Suprapubic skin (tissue), 4 donors: Measurements from ENCODE around the gene ANTXR1. TPM values are rescaled to one million over a fixed set of nuclear protein-coding genes. Genes with fewer than 3 reads are reported as not detected.
"Not testable (repeated sequence)": the region's sequence is repeated elsewhere in the genome, so short reads cannot be mapped to it uniquely, and the experiment has no call there.

Experiments used
- DNase-seq, 2 donors: peaks; one replicate each; pipeline ENCODE4 v3.0.0-alpha.2; 2019; ENCODE audit warnings: low spot score in 2 of 2
- H3K27ac ChIP-seq: fragments of 200-600 bp; sonication (generic); one replicate; pipeline ENCODE4 v1.5.1; 2019
- H3K27me3 ChIP-seq: fragments of 200-600 bp; sonication (generic); one replicate; pipeline ENCODE4 v1.5.1; 2019
- H3K36me3 ChIP-seq: fragments of 200-600 bp; sonication (generic); one replicate; pipeline ENCODE4 v1.5.1; 2019
- H3K4me1 ChIP-seq: fragments of 200-600 bp; sonication (generic); one replicate; pipeline ENCODE4 v1.5.1; 2019
- H3K4me3 ChIP-seq: fragments of 200-600 bp; sonication (generic); one replicate; pipeline ENCODE4 v1.5.1; 2019; ENCODE audit warnings: mild to moderate bottlenecking
- H3K9me3 ChIP-seq: fragments of 200-600 bp; sonication (generic); one replicate; pipeline ENCODE4 v1.5.1; 2019
- EP300 ChIP-seq: sonication (generic); formaldehyde crosslinking; IDR thresholded peaks from one replicate; pipeline ENCODE4 v1.6.1; 2017; ENCODE audit warnings: antibody characterized with exemption
- POLR2A ChIP-seq, 2 donors: fragments of 450-650 bp; IDR thresholded peaks; one replicate each; pipeline ENCODE4 v1.6.1; 2017; ENCODE audit warnings: antibody characterized with exemption in 2 of 2, mild to moderate bottlenecking in 2 of 2, moderate library complexity in 2 of 2
- POLR2AphosphoS5 ChIP-seq, 3 donors: sonication (generic); formaldehyde crosslinking; IDR thresholded peaks; one replicate each; pipeline ENCODE4 v1.6.1; 2017; ENCODE audit warnings: antibody characterized with exemption in 3 of 3
- WGBS: methylation state at CpG from one replicate; pipeline ENCODE4 v1.1.5; 2018; 5-methylcytosine and 5-hydroxymethylcytosine counted together
- total RNA-seq, 4 donors: library from RNA; depleted of rRNA; stranded (reverse); fragments of >200 nt; gene quantifications; one replicate each; pipeline ENCODE4 v1.1.0, GENCODE V29; 2016
- TF ChIP-seq, protein P1 (sequence below), 2 donors: fragments of 200-600 bp in 1 of 2; fragments of 450-650 bp in 1 of 2; sonication (generic) in 1 of 2; IDR thresholded peaks; one replicate each; pipeline ENCODE4 v1.5.1; 2016 to 2019; ENCODE audit warnings: antibody characterized with exemption in 2 of 2, mild to moderate bottlenecking in 1 of 2, moderate library complexity in 1 of 2

Gene ANTXR1
- total RNA-seq, 4 donors from 2014 or later, result 35.5 to 111 (median 66.6) TPM

DNA sequence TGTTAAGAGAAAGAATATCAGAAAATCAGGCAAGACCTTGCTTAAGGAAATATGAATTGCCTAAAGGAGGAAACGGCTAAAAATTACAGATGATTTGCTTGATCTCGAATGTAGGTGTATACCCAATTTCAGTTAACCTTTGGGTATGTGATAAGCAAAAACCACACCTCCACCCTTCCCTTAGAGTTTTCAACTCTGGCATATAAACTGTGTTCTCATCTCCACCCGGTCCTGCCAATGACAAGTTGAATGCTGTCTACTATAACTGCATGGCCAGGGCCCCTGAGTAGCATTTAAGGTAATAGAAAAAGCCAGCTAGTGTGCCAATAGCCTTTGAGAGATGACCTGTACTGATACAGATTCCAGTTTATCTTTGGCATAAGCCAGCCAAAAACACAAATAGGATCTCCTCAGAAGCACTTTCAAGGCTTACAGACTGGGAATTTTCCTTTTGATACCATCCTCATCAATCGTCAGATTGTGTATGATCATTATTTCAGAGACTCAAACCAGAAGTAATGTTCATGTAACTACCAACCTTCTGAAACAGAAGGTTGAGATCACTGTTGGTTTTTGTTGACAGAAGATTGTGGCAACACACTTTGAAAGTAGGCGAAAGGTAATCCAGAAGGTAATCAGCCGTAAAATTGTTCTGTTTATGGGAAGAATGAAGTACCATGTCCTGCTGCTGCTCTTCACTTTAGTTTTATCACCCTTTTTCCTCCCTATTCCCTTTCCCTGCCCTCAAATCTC is 211.0 kb downstream of the ANTXR1 start:
- DNase-seq, result no peak
- Histone ChIP-seq H3K27me3 (no peaks in the 10 kb centered on the region), H3K36me3 (no peaks in the 10 kb centered on the region), H3K9me3 (no peaks in the 10 kb centered on the region), H3K27ac (no peak overlapping the region), H3K4me1 (no peaks in the 10 kb centered on the region), H3K4me3 (no peak overlapping the region)
- 85% methylated on average over 6 of the region's 6 CpGs for WGBS
- TF ChIP-seq POLR2A (IDR thresholded peaks at IDR 0.05), result no peak
- TF ChIP-seq EP300, result no peak
- TF ChIP-seq, protein P1, sequence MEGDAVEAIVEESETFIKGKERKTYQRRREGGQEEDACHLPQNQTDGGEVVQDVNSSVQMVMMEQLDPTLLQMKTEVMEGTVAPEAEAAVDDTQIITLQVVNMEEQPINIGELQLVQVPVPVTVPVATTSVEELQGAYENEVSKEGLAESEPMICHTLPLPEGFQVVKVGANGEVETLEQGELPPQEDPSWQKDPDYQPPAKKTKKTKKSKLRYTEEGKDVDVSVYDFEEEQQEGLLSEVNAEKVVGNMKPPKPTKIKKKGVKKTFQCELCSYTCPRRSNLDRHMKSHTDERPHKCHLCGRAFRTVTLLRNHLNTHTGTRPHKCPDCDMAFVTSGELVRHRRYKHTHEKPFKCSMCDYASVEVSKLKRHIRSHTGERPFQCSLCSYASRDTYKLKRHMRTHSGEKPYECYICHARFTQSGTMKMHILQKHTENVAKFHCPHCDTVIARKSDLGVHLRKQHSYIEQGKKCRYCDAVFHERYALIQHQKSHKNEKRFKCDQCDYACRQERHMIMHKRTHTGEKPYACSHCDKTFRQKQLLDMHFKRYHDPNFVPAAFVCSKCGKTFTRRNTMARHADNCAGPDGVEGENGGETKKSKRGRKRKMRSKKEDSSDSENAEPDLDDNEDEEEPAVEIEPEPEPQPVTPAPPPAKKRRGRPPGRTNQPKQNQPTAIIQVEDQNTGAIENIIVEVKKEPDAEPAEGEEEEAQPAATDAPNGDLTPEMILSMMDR (IDR thresholded peaks at IDR 0.05), result no peak
- no peak for TF ChIP-seq POLR2AphosphoS5 (IDR thresholded peaks at IDR 0.05)

DNA sequence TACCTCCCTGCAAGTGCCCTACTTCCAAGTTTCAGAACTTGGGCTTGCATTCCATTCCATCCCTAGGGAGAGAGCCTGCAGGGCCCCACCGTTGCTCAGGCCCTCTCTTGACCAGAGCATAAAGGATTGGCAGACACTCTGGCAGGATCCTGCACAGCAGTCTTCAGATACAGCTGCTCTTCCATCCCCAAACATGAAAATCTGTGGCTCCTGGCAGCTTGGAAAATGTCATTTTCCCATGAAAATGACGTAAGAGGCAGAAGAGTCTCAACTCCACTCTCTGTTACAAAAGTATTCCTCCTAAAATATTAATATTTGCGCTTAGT is 211.5 kb downstream of the ANTXR1 start:
- no peak overlapping the region for H3K27ac ChIP-seq
- H3K27me3 ChIP-seq, result no peaks in the 10 kb centered on the region
- DNase-seq, result no peak
- no peaks in the 10 kb centered on the region for H3K36me3 ChIP-seq
- TF ChIP-seq POLR2AphosphoS5 (IDR thresholded peaks at IDR 0.05) (no peak), POLR2A (IDR thresholded peaks at IDR 0.05) (no peak), EP300 (no peak)
- TF ChIP-seq, protein P1 (IDR thresholded peaks at IDR 0.05), result no peak
- whole genome bisulfite sequencing, result 31% methylated on average over 3 of the region's 3 CpGs
- H3K4me3 ChIP-seq, result no peak overlapping the region
- no peaks in the 10 kb centered on the region for H3K4me1 ChIP-seq
- H3K9me3 ChIP-seq, result no peaks in the 10 kb centered on the region

DNA sequence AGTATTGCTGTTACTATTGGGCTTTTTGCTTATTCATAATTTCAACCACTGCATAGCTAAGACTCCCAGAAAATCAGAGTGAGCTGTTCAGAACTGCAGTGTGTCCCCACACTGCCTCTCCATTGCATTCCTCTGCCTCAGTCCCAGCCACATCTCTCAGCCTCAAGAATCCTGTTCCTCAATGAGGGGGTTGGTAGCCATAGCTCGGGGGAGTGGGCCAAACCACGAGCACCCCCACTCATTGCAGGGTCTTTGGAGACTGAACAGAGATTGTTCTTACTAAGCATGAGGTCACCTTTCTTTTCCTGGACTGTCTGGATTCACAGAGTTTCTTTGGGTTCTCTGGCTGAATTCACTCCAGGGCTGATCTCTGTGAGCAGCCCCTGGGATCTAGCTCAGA is 213.0 kb downstream of the ANTXR1 start:
- Histone ChIP-seq H3K27me3 (no peaks in the 10 kb centered on the region), H3K4me3 (no peak overlapping the region)

DNA sequence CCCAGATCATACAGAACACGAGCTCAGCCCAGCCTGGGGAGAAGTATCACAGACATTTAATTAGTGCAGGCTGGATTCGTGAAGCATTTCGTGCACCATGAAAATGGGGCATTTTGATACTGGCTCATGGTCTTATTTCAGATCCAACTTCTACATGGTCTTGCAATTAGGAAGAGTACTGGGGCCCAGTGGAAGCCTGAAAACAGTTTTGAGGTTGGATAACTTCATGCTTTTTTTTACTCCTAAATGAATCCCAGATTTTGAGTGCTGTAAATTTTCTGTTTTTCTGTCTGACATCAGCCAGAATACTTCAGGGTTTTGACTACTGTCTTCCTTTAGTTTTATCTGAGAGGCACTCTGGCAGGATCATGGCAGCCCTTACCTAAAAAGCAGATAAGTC is 213.9 kb downstream of the ANTXR1 start:
- Histone ChIP-seq H3K36me3 (no peaks in the 10 kb centered on the region), H3K4me1 (no peaks in the 10 kb centered on the region), H3K4me3 (no peak overlapping the region), H3K27ac (no peak overlapping the region), H3K27me3 (no peaks in the 10 kb centered on the region), H3K9me3 (no peaks in the 10 kb centered on the region)
- 71% methylated on average over 3 of the region's 3 CpGs for WGBS
- no peak for DNase-seq
- TF ChIP-seq POLR2A (IDR thresholded peaks at IDR 0.05) (no peak), EP300 (no peak), POLR2AphosphoS5 (IDR thresholded peaks at IDR 0.05) (no peak)
- TF ChIP-seq, protein P1 (IDR thresholded peaks at IDR 0.05), result no peak

More for the DNA sequence above, 213.0 kb downstream of the ANTXR1 start:
- no peaks in the 10 kb centered on the region for H3K36me3 ChIP-seq
- 68% methylated on average over 2 of the region's 2 CpGs for WGBS
- DNase-seq, result no peak
- no peaks in the 10 kb centered on the region for H3K9me3 ChIP-seq
- H3K4me1 ChIP-seq, result no peaks in the 10 kb centered on the region
- no peak overlapping the region for H3K27ac ChIP-seq
- TF ChIP-seq, protein P1 (IDR thresholded peaks at IDR 0.05), result no peak
- TF ChIP-seq POLR2A (IDR thresholded peaks at IDR 0.05) (no peak), POLR2AphosphoS5 (IDR thresholded peaks at IDR 0.05) (no peak), EP300 (no peak)

DNA sequence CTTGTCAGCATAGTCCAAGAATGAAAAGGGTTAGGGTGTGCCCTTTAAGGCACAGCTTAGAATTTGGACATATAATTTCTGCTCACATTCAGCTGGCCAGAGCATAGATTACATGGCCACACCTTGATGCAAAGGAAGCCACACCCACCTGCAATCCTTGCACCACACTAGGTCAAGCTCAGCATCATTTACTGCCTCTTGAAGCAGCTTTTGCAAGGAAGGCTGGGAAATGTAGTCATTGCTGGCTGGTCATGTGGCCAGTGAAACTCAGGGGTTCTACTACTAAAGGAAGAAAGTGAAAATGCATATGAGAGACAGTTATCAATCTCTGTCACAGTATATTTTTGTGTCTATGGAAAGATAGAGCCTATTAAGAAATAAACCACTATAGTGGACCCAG is 214.7 kb downstream of the ANTXR1 start:
- H3K27ac ChIP-seq, result no peak overlapping the region
- no peaks in the 10 kb centered on the region for H3K9me3 ChIP-seq
- H3K27me3 ChIP-seq, result no peaks in the 10 kb centered on the region
- H3K4me1 ChIP-seq, result no peaks in the 10 kb centered on the region
- H3K36me3 ChIP-seq, result no peaks in the 10 kb centered on the region
- TF ChIP-seq POLR2A (IDR thresholded peaks at IDR 0.05) (no peak), EP300 (no peak), POLR2AphosphoS5 (IDR thresholded peaks at IDR 0.05) (no peak)
- TF ChIP-seq, protein P1 (IDR thresholded peaks at IDR 0.05), result no peak
- no peak overlapping the region for H3K4me3 ChIP-seq
- DNase-seq, result no peak

DNA sequence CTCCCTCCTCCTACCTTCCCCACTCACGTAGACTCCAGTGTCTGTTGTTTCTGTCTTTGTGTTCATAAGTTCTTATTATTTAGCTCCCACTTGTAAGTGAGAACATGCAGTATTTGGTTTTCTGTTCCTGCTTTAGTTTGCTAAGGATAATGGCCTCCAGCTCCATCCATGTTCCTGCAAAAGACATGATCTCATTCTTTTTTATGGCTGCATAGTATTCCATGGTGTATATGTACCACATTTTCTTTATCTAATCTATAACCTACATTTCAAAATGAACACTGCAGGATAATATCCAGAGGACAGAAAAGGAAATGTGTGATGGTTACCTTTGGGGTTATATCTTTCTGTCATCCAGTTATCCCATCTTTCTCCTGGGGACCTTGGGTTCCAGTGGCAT is 218.0 kb downstream of the ANTXR1 start:
- H3K36me3 ChIP-seq, H3K27ac ChIP-seq, H3K4me1 ChIP-seq, H3K9me3 ChIP-seq, H3K27me3 ChIP-seq, DNase-seq, H3K4me3 ChIP-seq: not testable (repeated sequence)
- 100% methylated on average over 1 of the region's 1 CpG for WGBS
